Skeletal muscle tissue (tissue), 4 donors: ENCODE results near the gene CCNQ. TPM values are rescaled to one million over a fixed set of nuclear protein-coding genes. Genes with fewer than 3 reads are reported as not detected.

ENCODE experiments used
- H3K27ac ChIP-seq: one replicate; pipeline ENCODE4 v1.7.0; 2013; ENCODE audit warnings: mild to moderate bottlenecking, low read depth, low read length, inconsistent platforms
- H3K27me3 ChIP-seq, 3 donors: one replicate each; pipeline ENCODE4 v1.7.0; 2013; ENCODE audit warnings: low read length in 3 of 3; ENCODE audit not compliant: control insufficient read depth in 3 of 3, insufficient read depth in 3 of 3
- H3K36me3 ChIP-seq, 3 donors: one replicate each; pipeline ENCODE4 v1.7.0; 2013; ENCODE audit warnings: low read length in 3 of 3; ENCODE audit not compliant: control insufficient read depth in 3 of 3, insufficient read depth in 3 of 3
- H3K4me1 ChIP-seq, 3 donors: one replicate each; pipeline ENCODE4 v1.7.0; 2013; ENCODE audit warnings: low read length in 3 of 3, mild to moderate bottlenecking in 3 of 3; ENCODE audit not compliant: control insufficient read depth in 3 of 3, insufficient read depth in 3 of 3
- H3K4me3 ChIP-seq, 3 donors: one replicate each; pipeline ENCODE4 v1.7.0; 2013; ENCODE audit warnings: low read length in 3 of 3
- H3K9ac ChIP-seq, 3 donors: one replicate each; pipeline ENCODE4 v1.7.0; 2013; ENCODE audit warnings: low read length in 3 of 3, mild to moderate bottlenecking in 3 of 3, moderate library complexity in 2 of 3, low read depth in 1 of 3
- H3K9me3 ChIP-seq, 3 donors: one replicate each; pipeline ENCODE4 v1.7.0; 2013; ENCODE audit warnings: low read length in 3 of 3; ENCODE audit not compliant: control insufficient read depth in 3 of 3
- total RNA-seq: library from RNA; depleted of rRNA; stranded (reverse); fragments of >200 nt; gene quantifications from one replicate; pipeline ENCODE4 v1.2.3, GENCODE V29; 2014
- donor health status: Osteomylitis.

The CCNQ gene
- total RNA-seq, 1 donor from 2014 or later: 13.0 TPM

GRCh38 chrX:153546386-153546785 is 52.6 kb downstream of the CCNQ start:
- Histone ChIP-seq H3K4me3 (no peak overlapping the region), H3K27ac (no peak overlapping the region), H3K9ac (no peak overlapping the region), H3K27me3 (peaks cover 0 to 8% (median 3%) of the 10 kb centered on the region in 3 donors), H3K9me3 (no peaks in the 10 kb centered on the region), H3K4me1 (no peaks in the 10 kb centered on the region), H3K36me3 (no peaks in the 10 kb centered on the region)

DNA sequence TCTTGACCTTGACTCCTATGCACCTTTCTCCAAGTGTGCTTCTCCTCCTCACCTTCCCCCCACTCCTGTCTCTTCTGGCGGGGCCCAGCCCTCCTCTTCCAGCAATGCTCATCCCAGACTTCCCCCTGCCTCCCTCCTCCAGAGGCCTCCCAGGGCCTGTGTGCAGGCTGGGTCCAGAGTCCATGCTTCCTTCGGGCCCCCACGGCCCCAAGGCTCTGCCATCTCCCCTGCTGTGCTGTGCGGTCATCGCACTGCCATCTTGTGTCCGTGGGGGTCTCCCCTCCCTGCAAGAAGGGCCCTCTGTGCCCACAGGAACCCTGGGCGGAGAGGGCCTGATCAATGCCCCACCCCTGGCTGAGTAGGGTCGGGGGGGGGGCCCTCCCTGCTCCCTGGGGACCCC is 54.2 kb downstream of the CCNQ start:
- no peak overlapping the region for H3K9ac ChIP-seq
- no peaks in the 10 kb centered on the region for H3K4me1 ChIP-seq
- peaks cover 0 to 4% (median 3%) of the 10 kb centered on the region in 3 donors for H3K27me3 ChIP-seq
- H3K36me3 ChIP-seq: no peaks in the 10 kb centered on the region
- H3K9me3 ChIP-seq: no peaks in the 10 kb centered on the region
- H3K4me3 ChIP-seq: no peak overlapping the region
- no peak overlapping the region for H3K27ac ChIP-seq

DNA sequence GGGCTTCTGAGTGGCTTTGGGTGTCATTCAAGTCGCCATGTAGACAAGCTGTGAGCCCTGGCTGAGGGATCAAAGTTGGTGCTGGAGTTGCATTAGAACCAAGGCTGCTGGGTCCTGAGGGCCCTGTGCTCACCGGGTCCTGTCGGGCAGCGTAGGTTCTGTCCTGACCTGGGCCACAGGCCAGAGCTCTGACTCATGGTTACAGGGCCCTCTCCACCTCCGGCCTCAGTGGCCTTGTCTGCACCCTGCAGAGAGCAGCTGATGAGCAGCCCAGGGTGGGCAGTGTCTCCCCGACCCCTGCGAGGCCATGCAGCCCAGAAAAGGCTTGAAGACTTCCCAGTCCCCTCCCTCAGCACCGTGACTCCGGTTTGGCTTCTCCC is 59.0 kb downstream of the CCNQ start:
- Histone ChIP-seq H3K4me3 (no peak overlapping the region), H3K9me3 (no peaks in the 10 kb centered on the region), H3K27ac (no peak overlapping the region), H3K36me3 (no peaks in the 10 kb centered on the region), H3K4me1 (peaks cover 0 to 3% (median 0%) of the 10 kb centered on the region in 3 donors), H3K9ac (no peak overlapping the region), H3K27me3 (no peaks in the 10 kb centered on the region)

GRCh38 chrX:153539171-153539978 is 59.6 kb downstream of the CCNQ start:
- H3K9me3 ChIP-seq: no peaks in the 10 kb centered on the region
- no peaks in the 10 kb centered on the region for H3K27me3 ChIP-seq
- H3K9ac ChIP-seq: no peak overlapping the region
- no peak overlapping the region for H3K27ac ChIP-seq
- H3K4me1 ChIP-seq: peaks cover 0 to 3% (median 0%) of the 10 kb centered on the region in 3 donors
- no peaks in the 10 kb centered on the region for H3K36me3 ChIP-seq
- no peak overlapping the region for H3K4me3 ChIP-seq

DNA sequence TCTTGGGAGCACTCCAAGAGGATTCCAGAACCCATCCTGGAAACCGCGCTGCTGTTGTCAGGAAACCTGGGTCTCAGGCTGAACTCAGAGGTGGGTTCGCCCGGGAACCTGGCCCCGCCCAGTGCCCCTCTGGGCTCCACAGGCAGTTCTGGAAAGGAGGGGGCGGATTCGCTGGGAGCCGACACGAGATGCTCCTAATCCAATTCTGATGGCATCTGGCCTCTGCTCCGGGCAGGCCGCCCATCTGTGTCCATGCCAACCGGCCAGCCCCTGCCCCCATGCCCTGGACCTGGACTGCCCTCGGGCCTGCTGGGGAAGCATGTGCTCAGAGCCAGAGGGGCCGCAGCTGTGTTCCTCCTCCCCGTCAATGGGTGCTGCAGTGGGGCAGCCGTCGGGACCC is 60.5 kb downstream of the CCNQ start:
- H3K4me1 ChIP-seq: peaks cover 0 to 3% (median 0%) of the 10 kb centered on the region in 3 donors
- no peaks in the 10 kb centered on the region for H3K27me3 ChIP-seq
- H3K9me3 ChIP-seq: no peaks in the 10 kb centered on the region
- H3K4me3 ChIP-seq: no peak overlapping the region
- H3K27ac ChIP-seq: no peak overlapping the region
- H3K9ac ChIP-seq: no peak overlapping the region
- H3K36me3 ChIP-seq: no peaks in the 10 kb centered on the region

Other genes starting within 250 kb of the CCNQ start
- not detected for gene PNMA6E, start 197.8 kb downstream of the CCNQ start, total RNA-seq
- 1.0 TPM for gene ZFP92, start 187.7 kb downstream of the CCNQ start, total RNA-seq
- gene TREX2, start 153.1 kb downstream of the CCNQ start, total RNA-seq: 3.7 TPM
- 11.0 TPM for gene HAUS7, start 128.6 kb downstream of the CCNQ start, total RNA-seq
- 24.5 TPM for gene BGN, start 104.2 kb downstream of the CCNQ start, total RNA-seq
- 0.52 TPM for gene ATP2B3, start 81.5 kb downstream of the CCNQ start, total RNA-seq
- not detected for gene DUSP9, start 48.1 kb upstream of the CCNQ start, total RNA-seq
- gene PNCK, start 74.7 kb upstream of the CCNQ start, total RNA-seq: not detected
- 13.0 TPM for gene SLC6A8, start 88.8 kb upstream of the CCNQ start, total RNA-seq
- gene BCAP31, start 125.2 kb upstream of the CCNQ start, total RNA-seq: 83.0 TPM
- gene ABCD1, start 125.7 kb upstream of the CCNQ start, total RNA-seq: 10.4 TPM
- 1.0 TPM for gene PLXNB3, start 165.1 kb upstream of the CCNQ start, total RNA-seq
- 85.1 TPM for gene SRPK3, start 181.9 kb upstream of the CCNQ start, total RNA-seq
- 25.1 TPM for gene IDH3G, start 195.2 kb upstream of the CCNQ start, total RNA-seq
- 85.6 TPM for gene SSR4, start 195.5 kb upstream of the CCNQ start, total RNA-seq
- 2.6 TPM for gene PDZD4, start 231.4 kb upstream of the CCNQ start, total RNA-seq